GM18870 (cell line): Measurements from ENCODE around the gene RBM15B.

ENCODE experiments used
- ATAC-seq: cut with Tn5 transposase; IDR thresholded peaks from one replicate; pipeline ENCODE4 v1.9.1; 2021; ENCODE audit warnings: moderate library complexity; ENCODE audit not compliant: unreplicated experiment

RBM15B gene

GRCh38 chr3:51391566-51392354, 675 bp downstream of the RBM15B start:
- ATAC-seq = no peak

DNA sequence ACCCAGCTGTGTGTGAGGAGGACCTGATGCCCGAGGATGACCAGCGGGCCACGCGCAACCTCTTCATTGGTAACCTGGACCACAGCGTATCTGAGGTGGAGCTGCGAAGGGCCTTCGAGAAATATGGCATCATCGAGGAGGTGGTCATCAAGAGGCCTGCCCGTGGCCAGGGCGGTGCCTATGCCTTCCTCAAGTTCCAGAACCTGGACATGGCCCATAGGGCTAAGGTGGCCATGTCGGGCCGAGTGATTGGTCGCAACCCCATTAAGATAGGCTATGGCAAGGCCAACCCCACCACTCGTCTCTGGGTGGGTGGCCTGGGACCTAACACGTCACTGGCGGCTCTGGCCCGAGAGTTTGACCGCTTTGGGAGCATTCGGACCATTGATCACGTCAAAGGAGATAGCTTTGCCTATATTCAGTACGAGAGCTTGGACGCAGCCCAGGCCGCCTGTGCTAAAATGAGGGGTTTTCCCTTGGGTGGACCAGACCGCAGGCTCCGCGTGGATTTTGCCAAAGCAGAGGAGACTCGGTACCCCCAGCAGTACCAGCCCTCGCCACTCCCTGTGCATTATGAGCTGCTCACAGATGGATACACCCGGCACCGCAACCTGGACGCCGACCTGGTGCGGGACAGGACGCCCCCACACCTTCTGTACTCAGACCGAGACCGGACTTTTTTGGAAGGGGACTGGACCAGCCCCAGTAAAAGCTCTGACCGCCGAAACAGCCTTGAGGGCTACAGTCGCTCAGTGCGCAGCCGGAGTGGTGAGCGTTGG, 1.5 kb downstream of the RBM15B start:
- no peak for ATAC-seq

DNA sequence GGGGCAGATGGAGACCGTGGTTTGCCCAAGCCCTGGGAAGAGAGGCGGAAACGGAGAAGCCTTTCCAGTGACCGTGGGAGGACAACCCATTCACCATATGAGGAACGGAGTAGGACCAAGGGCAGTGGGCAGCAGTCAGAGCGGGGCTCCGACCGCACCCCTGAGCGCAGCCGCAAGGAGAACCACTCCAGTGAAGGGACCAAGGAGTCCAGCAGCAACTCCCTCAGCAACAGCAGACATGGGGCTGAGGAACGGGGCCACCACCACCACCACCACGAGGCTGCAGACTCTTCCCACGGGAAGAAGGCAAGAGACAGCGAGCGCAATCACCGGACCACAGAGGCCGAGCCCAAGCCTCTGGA, 2.0 kb downstream of the RBM15B start:
- ATAC-seq = no peak

GRCh38 chr3:51393564-51393963, 2.5 kb downstream of the RBM15B start:
- no peak for ATAC-seq

DNA sequence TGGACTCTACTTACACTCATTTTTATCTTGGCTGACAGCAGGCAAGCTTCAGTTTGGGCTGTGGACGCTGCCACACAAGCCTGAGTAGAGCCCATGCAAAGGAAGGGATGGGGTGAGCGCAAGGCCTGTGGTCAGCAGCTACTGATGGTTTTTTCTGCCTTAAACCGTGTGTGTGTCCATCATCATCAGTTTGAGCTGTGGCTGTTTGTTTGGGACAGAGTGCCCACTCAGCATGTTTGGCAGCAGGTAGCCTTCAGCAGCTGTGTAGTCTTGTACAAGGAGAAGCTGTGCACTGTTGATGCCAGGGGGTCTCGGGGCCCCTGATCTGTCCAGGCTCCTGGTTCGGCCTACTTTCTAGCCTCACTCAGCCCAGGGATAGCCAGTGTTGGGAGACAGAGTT, 3.5 kb downstream of the RBM15B start:
- no peak for ATAC-seq

DNA sequence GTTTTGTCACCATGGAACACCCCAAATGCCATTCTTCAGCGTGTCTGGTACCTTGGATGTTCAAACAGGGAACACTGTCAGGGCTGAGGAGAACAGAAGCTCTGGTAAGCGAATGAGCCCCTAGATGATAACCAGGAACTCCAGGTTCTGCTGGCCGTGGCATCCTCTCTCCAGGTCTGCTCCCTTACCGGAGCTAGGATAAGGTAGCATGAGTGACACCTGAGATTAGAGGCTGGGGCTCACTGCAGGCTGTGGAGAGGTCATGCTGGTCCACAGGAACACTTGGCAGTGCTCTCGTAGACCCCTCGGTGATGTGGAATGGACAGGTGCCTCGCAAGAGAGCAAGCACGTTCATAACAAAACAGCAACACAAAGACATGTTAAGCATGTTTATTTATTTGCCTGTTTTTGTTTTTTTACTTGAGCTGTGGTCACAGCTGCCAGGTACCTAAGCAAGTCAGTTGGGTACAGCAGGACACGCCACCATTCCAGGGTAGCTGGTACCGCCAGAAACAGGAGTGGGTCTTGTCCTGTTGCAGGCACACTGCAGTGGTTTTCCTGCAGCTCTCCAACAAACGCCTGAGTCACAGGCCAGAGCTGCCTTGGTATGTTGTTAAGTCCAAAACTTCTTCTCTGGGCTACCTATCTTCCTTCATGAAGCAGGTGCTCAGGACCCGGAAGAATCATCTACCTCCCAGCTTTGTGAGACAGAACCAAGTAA, 4.6 kb downstream of the RBM15B start:
- no peak for ATAC-seq

GRCh38 chr3:51396401-51396800, 5.3 kb downstream of the RBM15B start:
- no peak for ATAC-seq

GRCh38 chr3:51397392-51397791, 6.3 kb downstream of the RBM15B start:
- ATAC-seq = no peak

DNA sequence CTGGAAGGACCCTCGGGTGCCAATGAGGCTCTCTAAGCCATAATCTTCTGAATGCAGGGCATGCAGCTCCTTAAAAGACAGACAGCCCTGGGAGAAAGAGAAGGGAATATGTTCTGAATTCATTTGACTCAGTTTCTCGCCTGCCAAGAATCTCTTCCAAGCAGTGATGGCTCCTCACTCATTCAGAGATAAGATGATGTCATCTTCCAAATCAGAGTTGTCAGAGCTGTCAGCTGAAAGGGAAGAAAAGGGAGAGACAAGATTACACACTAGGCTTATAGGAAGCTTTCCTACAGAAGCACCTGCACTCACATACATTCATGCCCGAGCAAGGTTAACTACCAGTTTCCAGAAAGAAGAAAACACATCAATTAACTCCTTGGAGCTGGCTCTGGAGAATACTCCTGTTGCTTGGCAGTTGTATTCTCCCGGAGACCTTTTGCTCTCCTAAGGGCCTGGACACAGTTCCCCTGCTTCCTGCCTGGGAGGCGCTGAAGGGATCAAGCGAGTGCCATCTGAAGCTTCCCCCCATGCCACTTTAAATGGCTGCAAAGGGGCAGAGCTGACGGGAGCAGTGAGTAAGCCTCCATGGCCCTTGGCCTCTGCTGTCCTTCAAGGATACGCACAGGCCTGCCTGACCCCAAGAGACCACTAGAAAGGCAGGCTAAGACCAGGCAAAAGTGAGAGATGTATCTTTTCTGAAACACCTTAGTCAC, 7.7 kb downstream of the RBM15B start:
- no peak for ATAC-seq

GRCh38 chr3:51400166-51400565, 9.1 kb downstream of the RBM15B start:
- no peak for ATAC-seq

- ATAC-seq = no peak
These were observed 10.7 kb downstream of the RBM15B start for GRCh38 chr3:51401735-51402134.

- no peak for ATAC-seq
These were observed 12.6 kb downstream of the RBM15B start for GRCh38 chr3:51403675-51404074.

DNA sequence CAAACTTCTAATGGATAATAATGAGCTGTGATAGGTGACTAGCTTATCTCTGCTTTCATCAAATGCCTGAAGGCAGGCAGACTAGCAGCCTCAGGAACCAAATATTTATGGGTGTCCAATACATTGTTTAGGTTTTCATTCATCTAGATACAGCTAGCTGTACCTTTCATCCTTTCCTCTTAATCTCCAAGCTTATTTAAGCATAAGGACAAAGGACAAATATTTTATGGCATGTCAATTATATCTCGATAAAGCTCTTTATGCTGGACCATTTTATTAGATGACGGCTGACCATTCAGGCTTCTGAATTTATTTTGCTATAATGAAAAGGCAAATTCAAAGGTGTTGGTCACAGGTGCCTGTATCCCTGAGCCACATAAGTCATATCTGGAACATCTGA, 16.9 kb downstream of the RBM15B start:
- ATAC-seq = no peak

DNA sequence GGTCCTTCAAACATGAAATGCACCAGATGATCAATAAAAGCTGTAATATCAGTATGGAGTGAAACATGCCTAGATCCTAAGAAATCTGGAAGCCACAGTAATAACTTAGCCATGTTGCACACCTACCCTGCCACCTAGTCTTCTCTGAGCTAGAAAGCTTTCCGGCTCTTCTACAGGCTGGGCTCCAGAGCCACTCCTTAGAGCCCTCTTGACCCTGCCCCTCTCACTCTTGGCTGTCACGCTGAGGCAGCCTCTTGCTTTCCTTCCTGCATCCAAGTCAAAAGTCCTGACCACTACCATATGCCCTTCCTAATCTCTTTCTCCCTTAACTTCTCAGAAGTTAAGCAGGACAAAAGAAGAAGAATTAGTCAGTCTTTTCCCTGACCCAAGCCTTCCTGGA, 17.7 kb downstream of the RBM15B start:
- no peak for ATAC-seq

GRCh38 chr3:51422211-51422610, 31.1 kb downstream of the RBM15B start:
- ATAC-seq = no peak

DNA sequence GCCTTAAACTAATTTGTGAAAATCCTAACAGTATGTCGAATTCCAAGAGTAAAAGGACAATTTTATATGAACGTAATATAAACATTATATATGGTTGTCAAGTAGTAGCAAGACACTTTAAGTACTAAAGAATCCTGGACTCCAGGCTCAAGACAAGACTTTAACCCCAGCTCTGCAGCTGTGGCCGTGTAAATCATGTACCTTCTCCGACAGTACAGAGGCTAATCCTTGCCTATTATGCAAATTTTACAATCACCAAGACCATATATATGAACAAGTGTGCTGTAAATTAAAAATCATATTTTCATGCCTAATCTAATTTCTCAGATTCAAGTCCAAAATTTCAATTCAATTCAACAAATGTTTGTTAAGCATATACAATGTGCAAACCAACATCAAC, 35.8 kb downstream of the RBM15B start:
- ATAC-seq = no peak

- ATAC-seq = no peak
These were observed 38.1 kb downstream of the RBM15B start for GRCh38 chr3:51429138-51429537.

- ATAC-seq = no peak
These were observed 43.0 kb downstream of the RBM15B start for GRCh38 chr3:51434110-51434509.

DNA sequence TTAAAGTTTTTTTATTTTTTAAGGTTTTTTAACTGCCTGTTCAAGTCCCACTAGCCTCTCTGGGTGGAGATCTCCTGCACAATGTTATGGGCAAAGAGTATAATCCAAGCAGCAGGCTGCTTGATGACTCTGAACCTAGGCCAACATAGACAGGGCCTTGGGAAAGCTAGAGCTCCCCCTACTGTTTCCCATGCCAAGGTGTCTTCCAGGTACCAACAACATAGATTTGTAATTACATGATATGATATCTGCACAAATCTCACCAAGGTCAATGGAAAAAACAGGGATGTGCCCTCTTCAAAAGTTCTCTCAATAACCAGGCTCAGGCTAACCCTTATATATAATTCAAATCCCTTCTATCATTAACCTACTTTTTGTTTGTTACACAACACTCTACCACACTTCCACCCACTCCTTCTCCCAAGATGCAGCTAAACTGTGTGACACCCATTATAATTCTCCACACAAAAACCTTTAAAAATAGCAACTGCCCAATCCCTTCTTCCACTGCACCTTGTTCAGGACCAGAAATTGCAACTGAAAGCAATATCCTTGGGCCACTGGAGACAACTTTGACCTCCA, 43.8 kb downstream of the RBM15B start:
- no peak for ATAC-seq

GRCh38 chr3:51436998-51437639, 46.0 kb downstream of the RBM15B start:
- no peak for ATAC-seq
